GM06990 (cell line): Measurements from ENCODE around the gene C5orf22.

Source experiments
- DNase-seq: peaks from one replicate; pipeline ENCODE4 v3.0.0-alpha.2; 2011; ENCODE audit not compliant: insufficient read length; ENCODE audit errors: extremely low read depth
- H3K27me3 ChIP-seq: replicated peaks from 2 replicates; pipeline ENCODE4 v1.6.0; 2011; ENCODE audit warnings: low read length; ENCODE audit not compliant: control insufficient read depth, insufficient read depth
- H3K36me3 ChIP-seq: 2 replicates; pipeline ENCODE4 v1.5.1; 2011; ENCODE audit warnings: low read length; ENCODE audit not compliant: control insufficient read depth, insufficient read depth
- H3K4me3 ChIP-seq: replicated peaks from 2 replicates; pipeline ENCODE4 v1.5.1; 2011; ENCODE audit warnings: low read depth, mild to moderate bottlenecking, control low read depth, low read length
- TF ChIP-seq, protein P1 (sequence below): IDR thresholded peaks from 2 replicates; pipeline ENCODE4 v1.5.1; 2011; ENCODE audit warnings: low read length, control low read depth, mild to moderate bottlenecking, inconsistent platforms; ENCODE audit not compliant: insufficient read depth, poor library complexity, severe bottlenecking

The C5orf22 gene

DNA sequence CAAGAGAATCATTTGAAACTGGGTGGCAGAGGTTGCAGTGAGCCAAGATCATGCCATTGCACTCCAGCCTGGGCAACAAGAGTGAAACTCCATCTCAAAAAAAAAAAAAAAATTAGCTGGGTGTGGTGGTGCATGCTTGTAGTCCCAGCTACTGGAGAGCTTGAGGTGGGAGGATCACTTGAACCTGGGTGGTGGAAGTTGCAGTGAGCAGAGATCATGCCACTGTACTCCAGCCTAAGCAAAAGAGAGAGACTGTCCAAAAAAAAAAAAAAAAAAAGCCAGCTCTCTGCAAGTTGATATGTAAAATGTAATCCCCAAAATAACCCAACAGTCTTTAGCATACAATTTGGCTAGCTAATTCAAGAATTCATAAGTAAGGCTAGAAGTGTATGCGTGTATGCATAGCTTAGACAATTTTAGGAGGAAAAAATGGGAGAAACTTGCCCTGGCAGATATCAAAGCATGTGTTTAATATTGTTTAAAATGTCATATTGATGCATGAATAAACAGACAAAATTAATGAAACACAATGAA lies 36.3 kb downstream of the C5orf22 start:
- TF ChIP-seq, protein P1, sequence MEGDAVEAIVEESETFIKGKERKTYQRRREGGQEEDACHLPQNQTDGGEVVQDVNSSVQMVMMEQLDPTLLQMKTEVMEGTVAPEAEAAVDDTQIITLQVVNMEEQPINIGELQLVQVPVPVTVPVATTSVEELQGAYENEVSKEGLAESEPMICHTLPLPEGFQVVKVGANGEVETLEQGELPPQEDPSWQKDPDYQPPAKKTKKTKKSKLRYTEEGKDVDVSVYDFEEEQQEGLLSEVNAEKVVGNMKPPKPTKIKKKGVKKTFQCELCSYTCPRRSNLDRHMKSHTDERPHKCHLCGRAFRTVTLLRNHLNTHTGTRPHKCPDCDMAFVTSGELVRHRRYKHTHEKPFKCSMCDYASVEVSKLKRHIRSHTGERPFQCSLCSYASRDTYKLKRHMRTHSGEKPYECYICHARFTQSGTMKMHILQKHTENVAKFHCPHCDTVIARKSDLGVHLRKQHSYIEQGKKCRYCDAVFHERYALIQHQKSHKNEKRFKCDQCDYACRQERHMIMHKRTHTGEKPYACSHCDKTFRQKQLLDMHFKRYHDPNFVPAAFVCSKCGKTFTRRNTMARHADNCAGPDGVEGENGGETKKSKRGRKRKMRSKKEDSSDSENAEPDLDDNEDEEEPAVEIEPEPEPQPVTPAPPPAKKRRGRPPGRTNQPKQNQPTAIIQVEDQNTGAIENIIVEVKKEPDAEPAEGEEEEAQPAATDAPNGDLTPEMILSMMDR, result no peak

DNA sequence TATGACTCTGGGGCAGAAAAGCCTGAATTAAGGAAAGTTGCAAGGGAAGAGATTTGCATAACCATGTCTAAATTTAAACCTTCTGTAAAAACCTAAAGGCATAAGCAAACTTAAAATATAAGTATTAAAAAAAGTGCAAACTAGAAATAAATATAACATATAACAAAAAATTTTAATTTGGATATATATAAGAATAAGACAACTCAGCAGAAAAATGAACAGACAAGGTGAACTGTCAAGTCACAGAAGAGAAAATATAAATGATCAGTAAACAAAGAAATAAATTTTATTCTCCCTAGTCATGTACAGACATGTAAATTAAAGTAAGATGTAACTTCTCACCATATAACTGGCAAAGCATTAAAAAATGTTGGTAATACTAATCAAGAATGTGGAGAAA lies 37.0 kb downstream of the C5orf22 start:
- Histone ChIP-seq H3K4me3 (no peak overlapping the region), H3K36me3 (no peaks in the 10 kb centered on the region), H3K27me3 (no peaks in the 10 kb centered on the region)
- TF ChIP-seq, protein P1, result no peak
- no peak for DNase-seq

More for the DNA sequence above, 36.3 kb downstream of the C5orf22 start:
- Histone ChIP-seq H3K36me3 (no peaks in the 10 kb centered on the region), H3K4me3 (no peak overlapping the region), H3K27me3 (no peaks in the 10 kb centered on the region)
- no peak for DNase-seq

DNA sequence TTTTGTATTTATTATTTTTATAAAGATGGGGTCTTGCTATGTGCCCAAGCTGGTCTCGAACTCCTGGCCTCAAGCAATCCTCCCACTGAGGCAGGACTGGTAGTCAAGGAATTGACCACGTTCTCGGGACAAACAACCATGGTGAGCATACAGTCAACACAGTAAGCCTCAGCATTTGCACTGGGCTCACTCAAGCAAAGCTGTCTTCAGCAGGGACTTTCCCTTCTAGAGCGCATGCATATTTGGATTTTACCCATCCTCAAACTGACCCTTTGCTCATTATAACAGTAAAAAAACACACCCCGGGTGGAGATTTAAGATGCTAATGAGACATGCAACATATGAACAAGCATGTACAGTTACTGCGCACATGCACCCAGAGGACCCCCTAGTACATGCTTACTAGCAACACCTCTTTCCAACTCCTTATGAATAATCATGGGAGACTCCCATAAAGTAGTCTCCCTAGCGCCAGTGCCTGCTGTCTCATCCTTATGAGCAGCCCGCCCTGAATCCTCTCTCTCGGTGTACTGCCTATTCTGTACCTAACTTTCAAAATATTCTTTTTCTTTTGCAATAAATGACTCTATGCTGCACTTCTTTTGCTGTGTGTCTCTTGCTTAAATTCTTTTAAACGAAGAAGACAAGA lies 41.5 kb downstream of the C5orf22 start:
- no peak for DNase-seq
- TF ChIP-seq, protein P1, result no peak
- Histone ChIP-seq H3K27me3 (no peaks in the 10 kb centered on the region), H3K36me3 (no peaks in the 10 kb centered on the region), H3K4me3 (no peak overlapping the region)

DNA sequence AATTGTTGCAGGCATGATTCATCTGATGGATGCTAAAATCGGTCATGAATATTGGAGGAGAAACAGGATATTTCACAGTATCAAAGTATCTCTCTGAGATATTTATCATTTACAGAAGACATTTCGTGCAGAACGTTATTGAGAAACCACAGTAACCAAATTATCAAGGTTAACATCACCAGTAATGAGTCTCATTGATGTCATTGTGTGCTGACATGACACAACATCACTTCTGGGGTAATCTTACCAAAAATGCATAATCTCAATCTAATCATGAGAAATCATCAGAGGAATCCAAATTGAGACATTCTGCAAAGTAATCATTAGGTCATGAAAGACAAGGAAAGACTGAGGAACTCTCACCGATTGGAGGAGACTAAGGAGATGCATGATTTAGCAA lies 42.7 kb downstream of the C5orf22 start:
- no peaks in the 10 kb centered on the region for H3K27me3 ChIP-seq
- TF ChIP-seq, protein P1, result no peak
- DNase-seq, result no peak
- H3K36me3 ChIP-seq, result no peaks in the 10 kb centered on the region
- H3K4me3 ChIP-seq, result no peak overlapping the region

DNA sequence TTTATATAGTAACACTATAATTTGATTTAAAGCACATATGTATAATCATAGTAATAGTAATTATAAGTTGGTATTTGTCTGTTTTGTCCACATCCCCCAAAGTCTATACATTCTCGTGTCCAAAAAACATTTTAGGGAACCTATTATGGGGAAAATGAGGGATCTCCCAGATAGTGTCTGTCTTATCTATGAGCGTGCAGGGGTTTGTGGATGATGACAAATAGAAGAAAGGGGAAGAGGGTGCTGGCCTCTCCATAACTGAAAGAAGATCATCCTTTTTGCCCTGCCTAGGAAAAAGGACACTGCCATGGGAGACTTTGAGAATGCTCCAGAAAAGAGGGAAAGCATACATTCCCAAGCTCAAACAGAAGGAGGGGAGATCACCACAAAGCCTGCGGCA lies 45.3 kb downstream of the C5orf22 start:
- Histone ChIP-seq H3K36me3 (no peaks in the 10 kb centered on the region), H3K27me3 (no peaks in the 10 kb centered on the region), H3K4me3 (no peak overlapping the region)
- TF ChIP-seq, protein P1, result no peak
- DNase-seq, result no peak

DNA sequence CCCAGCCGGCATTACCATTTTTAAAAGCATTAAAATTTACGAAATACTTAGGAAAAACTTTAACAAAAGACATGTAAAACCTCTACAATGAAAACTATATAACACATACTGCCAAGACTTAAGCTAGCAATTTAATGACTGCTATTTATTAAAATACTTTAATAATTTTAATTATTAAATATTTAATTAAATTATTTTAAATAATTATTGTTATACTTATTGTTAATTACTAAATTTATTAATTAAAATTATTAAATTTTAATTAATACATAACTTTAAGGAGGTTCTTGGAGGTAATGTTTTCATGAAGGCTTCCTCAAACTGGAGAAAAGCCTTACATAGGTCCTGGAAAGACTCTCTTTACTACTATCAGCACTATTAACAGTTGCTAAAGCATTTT lies 47.5 kb downstream of the C5orf22 start:
- Histone ChIP-seq H3K36me3 (no peaks in the 10 kb centered on the region), H3K27me3 (no peaks in the 10 kb centered on the region), H3K4me3 (no peak overlapping the region)
- no peak for DNase-seq
- TF ChIP-seq, protein P1, result no peak
